Activated T-helper 2 cell treated with anti-CD3 and anti-CD28 coated beads, Interferon-gamma antibody, Interleukin-2, Interleukin-4, amounts not matched to agents 10 μg/mL and 5 μg/mL and 100 μg/mL, durations not matched to agents 14 hours and 24 hours and 36 hours (primary cell): Measurements from ENCODE around the gene ETV5. TPM values are rescaled to one million over a fixed set of nuclear protein-coding genes. Genes with fewer than 3 reads are reported as not detected.

Experiments used
- DNase-seq: peaks from one replicate; pipeline ENCODE4 v3.0.0; 2021; ENCODE audit warnings: low spot score
- H3K27ac Mint-ChIP-seq: one replicate; pipeline ENCODE4 v1.8.0; 2021; ENCODE audit warnings: mixed read lengths
- H3K27me3 Mint-ChIP-seq: one replicate; pipeline ENCODE4 v1.8.0; 2021; ENCODE audit warnings: low read depth, mixed read lengths
- H3K36me3 Mint-ChIP-seq: one replicate; pipeline ENCODE4 v1.8.0; 2021; ENCODE audit warnings: low read depth, mixed read lengths
- H3K4me1 Mint-ChIP-seq: one replicate; pipeline ENCODE4 v1.8.0; 2021; ENCODE audit warnings: low read depth, mixed read lengths
- H3K4me3 Mint-ChIP-seq: one replicate; pipeline ENCODE4 v1.8.0; 2021; ENCODE audit warnings: low read depth, mild to moderate bottlenecking, moderate library complexity, mixed read lengths
- H3K9me3 Mint-ChIP-seq: one replicate; pipeline ENCODE4 v1.8.0; 2021; ENCODE audit warnings: mixed read lengths
- intact Hi-C: fragments of 100-400 bp; cut with micrococcal nuclease; formaldehyde crosslinking; loops from one replicate; pipeline ENCODE4 v1.15.1; 2023
- total RNA-seq: library from RNA; stranded (reverse); gene quantifications from 2 replicates; pipeline ENCODE4 v1.2.3, GENCODE V29; 2022

ETV5 gene
- total RNA-seq: 0.85 and 1.3 TPM in 2 replicates

- Mint-ChIP-seq H3K27me3 (peaks cover 81% of the 10 kb centered on the region), H3K27ac (no peak within 1 kb of the TSS), H3K9me3 (no peaks in the 10 kb centered on the region), H3K4me3 (peak within 1 kb of the TSS; percentile 80), H3K4me1 (peaks cover 26% of the 10 kb centered on the region), H3K36me3 (no peaks in the 10 kb centered on the region)
- DNase-seq: peak; percentile 89
- intact Hi-C loops: loop anchor here (1.0 to 5.0 kb wide), 7 partner anchors 42 to 433 kb away; partner anchors contain the start of gene CRYGS
Observed at GRCh38 chr3:186108941-186109865, at the start of gene ETV5. Gene ETV5, minus strand, starts transcription at chr3:186109089. Its CDS starts 3,221 bp downstream, at chr3:186105868.

GRCh38 chr3:186154641-186155040 is 45.8 kb upstream of the ETV5 start:
- Mint-ChIP-seq H3K4me3 (no peak overlapping the region), H3K9me3 (no peaks in the 10 kb centered on the region)
- intact Hi-C loops: no loop called here

GRCh38 chr3:186152889-186153292 is 44.0 kb upstream of the ETV5 start:
- Mint-ChIP-seq H3K27me3 (peaks cover 48% of the 10 kb centered on the region), H3K4me3 (no peak overlapping the region), H3K27ac (no peak overlapping the region), H3K9me3 (no peaks in the 10 kb centered on the region), H3K4me1 (peaks cover 10% of the 10 kb centered on the region), H3K36me3 (no peaks in the 10 kb centered on the region)
- no peak for DNase-seq
- intact Hi-C loops: no loop called here

More at GRCh38 chr3:186154641-186155040, 45.8 kb upstream of the ETV5 start:
- Mint-ChIP-seq H3K4me1 (peaks cover 10% of the 10 kb centered on the region), H3K36me3 (no peaks in the 10 kb centered on the region), H3K27me3 (peaks cover 45% of the 10 kb centered on the region), H3K27ac (no peak overlapping the region)
- DNase-seq: no peak

- Mint-ChIP-seq H3K27me3 (peaks cover 51% of the 10 kb centered on the region), H3K4me3 (no peak overlapping the region), H3K4me1 (peaks cover 10% of the 10 kb centered on the region), H3K27ac (no peak overlapping the region), H3K9me3 (no peaks in the 10 kb centered on the region), H3K36me3 (no peaks in the 10 kb centered on the region)
- intact Hi-C loops: no loop called here
- no peak for DNase-seq
Observed at GRCh38 chr3:186152361-186152798, 43.5 kb upstream of the ETV5 start.

GRCh38 chr3:186151077-186151971 is 42.4 kb upstream of the ETV5 start:
- Mint-ChIP-seq H3K36me3 (no peaks in the 10 kb centered on the region), H3K27ac (no peak overlapping the region), H3K4me3 (no peak overlapping the region), H3K9me3 (no peaks in the 10 kb centered on the region), H3K4me1 (peaks cover 10% of the 10 kb centered on the region), H3K27me3 (peaks cover 53% of the 10 kb centered on the region)
- intact Hi-C loops: loop anchor here (1.0 kb wide), 1 partner anchor 42 kb away; the partner anchor contains the start of gene ETV5
- no peak for DNase-seq

GRCh38 chr3:186150041-186150830 is 41.3 kb upstream of the ETV5 start:
- no peaks in the 10 kb centered on the region for H3K9me3 Mint-ChIP-seq
- H3K27me3 Mint-ChIP-seq: peaks cover 51% of the 10 kb centered on the region
- H3K27ac Mint-ChIP-seq: no peak overlapping the region
- no peak for DNase-seq
- no peaks in the 10 kb centered on the region for H3K36me3 Mint-ChIP-seq
- intact Hi-C loops: no loop called here
- H3K4me1 Mint-ChIP-seq: peaks cover 10% of the 10 kb centered on the region
- H3K4me3 Mint-ChIP-seq: no peak overlapping the region

GRCh38 chr3:186149319-186149960 is 40.6 kb upstream of the ETV5 start:
- no peaks in the 10 kb centered on the region for H3K36me3 Mint-ChIP-seq
- H3K27me3 Mint-ChIP-seq: peaks cover 51% of the 10 kb centered on the region
- no peak for DNase-seq
- H3K9me3 Mint-ChIP-seq: no peaks in the 10 kb centered on the region
- H3K4me1 Mint-ChIP-seq: peaks cover 10% of the 10 kb centered on the region
- H3K27ac Mint-ChIP-seq: no peak overlapping the region
- no peak overlapping the region for H3K4me3 Mint-ChIP-seq
- intact Hi-C loops: no loop called here

- Mint-ChIP-seq H3K36me3 (no peaks in the 10 kb centered on the region), H3K9me3 (no peaks in the 10 kb centered on the region), H3K27ac (no peak overlapping the region), H3K4me3 (no peak overlapping the region), H3K4me1 (no peaks in the 10 kb centered on the region), H3K27me3 (peaks cover 38% of the 10 kb centered on the region)
- no peak for DNase-seq
- intact Hi-C loops: no loop called here
Observed at GRCh38 chr3:186144257-186144656, 35.4 kb upstream of the ETV5 start.

- peaks cover 35% of the 10 kb centered on the region for H3K27me3 Mint-ChIP-seq
- no peak overlapping the region for H3K27ac Mint-ChIP-seq
Observed at GRCh38 chr3:186143250-186143649, 34.4 kb upstream of the ETV5 start.

GRCh38 chr3:186142393-186142932 is 33.6 kb upstream of the ETV5 start:
- H3K27me3 Mint-ChIP-seq: peaks cover 30% of the 10 kb centered on the region

More at GRCh38 chr3:186143250-186143649, 34.4 kb upstream of the ETV5 start:
- Mint-ChIP-seq H3K4me1 (no peaks in the 10 kb centered on the region), H3K4me3 (no peak overlapping the region), H3K36me3 (no peaks in the 10 kb centered on the region), H3K9me3 (no peaks in the 10 kb centered on the region)
- intact Hi-C loops: no loop called here
- no peak for DNase-seq

GRCh38 chr3:186141790-186142189 is 32.9 kb upstream of the ETV5 start:
- Mint-ChIP-seq H3K27me3 (peaks cover 28% of the 10 kb centered on the region), H3K27ac (no peak overlapping the region), H3K9me3 (no peaks in the 10 kb centered on the region), H3K4me1 (no peaks in the 10 kb centered on the region), H3K4me3 (no peak overlapping the region), H3K36me3 (no peaks in the 10 kb centered on the region)
- no peak for DNase-seq
- intact Hi-C loops: no loop called here

More at GRCh38 chr3:186142393-186142932, 33.6 kb upstream of the ETV5 start:
- H3K4me1 Mint-ChIP-seq: no peaks in the 10 kb centered on the region
- H3K9me3 Mint-ChIP-seq: no peaks in the 10 kb centered on the region
- H3K36me3 Mint-ChIP-seq: no peaks in the 10 kb centered on the region
- DNase-seq: no peak
- no peak overlapping the region for H3K27ac Mint-ChIP-seq
- H3K4me3 Mint-ChIP-seq: no peak overlapping the region
- intact Hi-C loops: no loop called here
